Stimulated activated naive CD4-positive, alpha-beta T cell (primary cell): ENCODE data around the gene MED4.
A peak's percentile ranks its signal among the peaks of the same experiment; 100 is the strongest.
"Not testable (repeated sequence)": the region's sequence is repeated elsewhere in the genome, so short reads cannot be mapped to it uniquely, and the experiment has no call there.

Source experiments
- DNase-seq, 6 experiments: peaks; one replicate each; lab custom pipeline; 2025; lab: John Stamatoyannopoulos, UW

Gene MED4

DNA sequence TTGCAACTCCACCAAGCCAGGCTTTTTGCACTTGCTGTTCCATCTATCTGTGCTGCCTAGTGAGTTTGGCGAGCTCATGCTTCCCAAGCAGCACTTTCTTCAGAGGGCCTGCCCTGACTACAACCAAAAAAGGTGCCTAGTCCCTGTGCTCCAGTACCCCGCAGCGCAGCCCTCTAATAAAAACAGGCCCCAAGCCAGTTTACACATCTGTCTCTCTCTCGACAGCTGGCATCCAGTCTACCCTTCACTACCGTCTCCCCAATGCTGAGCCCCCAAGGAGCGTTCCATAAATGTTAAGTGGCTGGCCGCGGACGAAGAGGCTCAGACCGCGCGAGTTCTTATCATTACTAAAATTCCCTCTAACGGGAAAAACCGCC lies 512 bp downstream of the MED4 start:
- DNase-seq, result peak in 1 of 6 experiments; percentile 25

DNA sequence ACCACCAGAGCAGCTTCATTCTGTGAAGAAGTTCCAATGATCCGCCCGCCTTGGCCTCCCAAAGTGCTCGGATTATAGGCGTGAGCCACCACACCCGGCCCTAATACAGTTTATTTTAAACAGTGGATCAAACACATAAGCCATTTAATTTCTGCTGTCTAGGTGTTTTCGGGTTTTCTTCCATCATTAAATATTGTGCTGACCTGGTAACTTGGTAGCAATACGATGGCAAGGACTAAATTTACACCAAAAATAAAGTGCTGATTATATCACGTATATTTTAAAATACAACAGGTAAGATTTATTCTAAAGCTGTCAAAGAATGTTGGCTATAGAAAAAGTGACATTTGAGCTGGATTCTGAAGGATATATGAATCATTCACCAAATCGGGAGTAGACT lies 1.3 kb downstream of the MED4 start:
- DNase-seq, result no peak

DNA sequence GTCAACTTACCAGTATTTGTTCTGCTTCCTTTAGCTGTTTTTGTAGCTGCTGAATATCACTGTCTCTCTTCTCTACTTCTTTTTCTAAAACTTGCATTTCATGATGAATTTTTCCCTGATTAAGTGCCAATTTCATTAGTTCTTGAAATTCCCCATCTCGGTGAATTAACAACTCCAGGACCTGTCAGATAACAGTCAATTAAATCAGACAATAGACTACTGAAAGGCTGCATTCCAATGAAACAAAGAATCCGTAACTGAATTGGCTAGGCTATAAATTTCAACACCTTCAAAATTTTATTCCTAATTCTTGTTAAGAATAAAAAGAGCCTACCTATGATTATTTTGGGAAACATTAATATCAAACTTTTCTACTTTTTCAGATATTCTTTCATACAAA lies 8.6 kb downstream of the MED4 start:
- no peak for DNase-seq

DNA sequence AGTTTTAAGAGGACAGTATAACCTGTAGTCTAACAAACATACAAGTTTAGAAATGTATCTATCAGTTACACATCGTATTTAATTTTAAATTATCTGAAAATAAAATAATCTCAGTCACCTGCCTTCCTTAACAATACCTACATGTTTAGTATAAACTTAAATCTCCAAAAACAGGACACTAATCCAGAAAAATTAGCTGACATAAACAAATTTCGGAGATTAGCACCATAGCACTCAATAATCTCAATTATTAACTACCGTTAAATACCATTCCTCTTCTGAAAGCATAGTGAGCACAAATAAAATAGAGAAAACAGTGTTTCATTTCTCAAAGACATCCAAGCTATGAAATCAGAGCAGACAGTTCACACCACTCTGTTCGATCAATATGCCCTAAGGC lies 13.2 kb downstream of the MED4 start:
- DNase-seq, result no peak

DNA sequence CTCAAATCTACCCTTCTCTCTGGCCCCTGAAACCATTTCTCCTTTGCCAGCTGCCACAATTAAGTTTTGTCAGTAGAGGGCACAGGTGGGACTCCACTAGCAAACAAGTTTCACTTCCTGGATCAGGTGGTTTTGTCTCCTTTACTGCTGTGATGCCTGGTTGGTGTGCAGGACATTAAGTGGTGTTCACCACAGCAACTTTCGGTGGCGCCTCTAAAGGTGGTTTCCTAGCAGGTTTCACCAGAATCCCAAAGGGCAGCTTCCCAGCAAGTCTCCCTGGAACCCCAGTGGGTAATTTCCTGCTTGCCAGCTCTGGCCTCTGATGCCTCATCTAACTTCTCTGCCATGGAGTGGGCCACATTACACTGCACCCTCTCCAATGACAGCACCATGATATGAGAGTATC lies 16.6 kb downstream of the MED4 start:
- DNase-seq, result peak in 2 of 6 experiments; percentile 2 to 5

DNA sequence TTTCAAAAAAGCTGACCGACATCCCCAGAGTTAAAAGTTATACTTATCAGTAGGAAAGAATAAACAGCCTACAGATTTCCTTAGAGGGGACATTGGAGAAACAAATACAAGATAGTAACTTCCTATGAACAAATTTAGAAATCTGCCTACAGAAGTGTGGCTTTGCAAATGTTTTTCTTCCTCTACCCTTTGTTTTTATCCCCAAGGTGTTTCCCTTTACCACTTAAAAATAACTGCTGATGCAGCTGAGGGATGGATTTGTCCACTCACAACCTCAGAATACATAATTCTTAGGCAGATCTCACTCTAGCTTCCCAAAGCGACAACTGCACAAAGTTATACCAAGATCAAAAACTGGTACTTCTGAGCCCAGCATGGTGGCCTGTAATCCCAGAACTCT lies 20.9 kb downstream of the MED4 start:
- no peak for DNase-seq

DNA sequence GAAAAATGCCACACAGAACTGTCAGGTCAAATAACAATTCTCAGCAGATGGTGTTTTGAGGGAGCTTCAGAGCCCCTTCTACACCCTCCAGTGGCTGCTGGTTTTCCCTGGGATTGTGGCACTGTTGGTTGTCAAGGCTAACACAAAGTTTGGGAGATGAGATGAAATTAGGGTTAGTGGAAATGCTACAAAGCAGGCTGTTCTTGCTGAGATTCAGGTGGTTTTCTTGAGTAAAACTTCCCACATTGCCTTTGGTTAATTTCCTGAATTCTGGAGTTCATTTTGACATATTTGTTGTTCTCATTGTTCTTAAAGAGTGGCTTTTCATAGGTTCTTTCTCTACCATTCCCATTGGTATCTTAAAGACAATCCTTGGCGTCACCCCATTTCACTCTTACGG lies 22.1 kb downstream of the MED4 start:
- DNase-seq, result no peak

DNA sequence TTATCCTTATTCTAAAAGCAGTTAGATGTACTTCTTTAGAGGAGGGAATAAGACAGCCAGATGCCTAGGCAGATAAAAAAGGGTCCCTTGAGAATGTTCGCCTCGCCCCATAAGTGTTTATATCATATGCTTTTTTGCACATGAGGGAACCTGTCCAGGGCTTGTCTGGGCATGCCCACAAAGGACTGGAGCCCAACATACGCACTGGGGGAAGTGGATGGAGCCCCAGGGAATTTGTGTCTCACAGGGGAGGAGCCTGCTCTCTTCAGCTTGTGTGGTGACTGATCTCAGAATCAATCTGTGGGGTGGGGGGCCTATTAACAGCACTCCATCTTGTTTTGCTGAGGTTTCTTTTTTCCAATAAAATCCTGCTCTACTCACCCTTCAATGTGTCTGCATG lies 22.6 kb downstream of the MED4 start:
- DNase-seq, result no peak

DNA sequence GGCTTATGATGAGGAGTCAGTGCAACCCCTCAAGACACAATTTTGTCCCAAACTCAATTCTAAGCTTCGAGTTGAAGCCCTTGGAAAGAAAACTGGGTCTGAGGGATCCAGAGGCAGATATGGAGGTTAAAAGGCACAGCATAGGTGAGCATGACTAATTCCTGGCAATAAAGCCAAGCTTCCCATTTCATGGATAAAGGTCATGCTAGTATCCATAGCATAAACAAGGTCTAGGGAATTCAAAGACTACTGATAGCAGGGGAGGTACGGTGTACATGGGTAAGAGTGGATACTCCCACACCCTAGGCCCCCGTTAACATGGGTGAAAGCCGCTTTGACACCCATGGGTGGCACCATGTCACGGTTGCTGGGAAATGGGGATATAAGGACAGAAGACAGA lies 24.0 kb downstream of the MED4 start:
- DNase-seq, result no peak

DNA sequence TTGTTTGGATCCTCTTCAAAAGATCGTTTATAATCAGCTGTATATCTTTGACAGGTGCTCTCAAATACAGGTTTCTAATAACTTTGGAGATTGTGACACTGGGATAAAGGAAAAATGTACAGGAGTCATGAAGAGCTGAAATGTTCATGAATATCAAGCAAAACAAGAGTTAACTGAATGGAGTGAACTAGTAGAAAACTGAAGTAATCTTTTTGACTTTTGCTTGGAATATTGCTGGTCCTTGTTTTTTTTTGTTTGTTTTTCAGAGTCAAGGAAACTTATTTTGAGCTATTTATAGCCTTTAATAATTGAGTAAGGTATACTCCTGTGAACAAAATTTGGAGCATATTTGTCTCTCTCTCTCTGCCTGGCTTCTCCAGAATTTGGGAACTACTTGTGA lies 25.3 kb downstream of the MED4 start:
- DNase-seq, result no peak

DNA sequence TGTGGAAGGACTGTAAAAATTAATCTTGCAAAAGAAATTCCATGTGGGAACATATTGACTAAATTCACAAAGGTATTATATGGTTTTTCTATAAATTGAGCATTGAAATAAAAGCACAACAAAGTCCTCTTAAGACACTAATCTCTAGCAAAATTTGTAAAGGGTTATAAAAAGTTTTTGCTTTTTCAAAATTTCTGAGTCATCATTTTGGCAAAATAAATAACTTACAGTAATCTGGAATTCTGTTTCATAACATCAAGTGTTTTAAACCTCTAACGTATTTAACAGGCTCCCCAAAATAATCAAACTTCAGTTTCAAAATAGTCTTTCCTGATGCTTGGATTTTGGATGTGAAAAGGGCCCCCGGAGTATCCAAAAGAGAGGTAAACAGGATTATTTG lies 26.0 kb downstream of the MED4 start:
- no peak for DNase-seq

DNA sequence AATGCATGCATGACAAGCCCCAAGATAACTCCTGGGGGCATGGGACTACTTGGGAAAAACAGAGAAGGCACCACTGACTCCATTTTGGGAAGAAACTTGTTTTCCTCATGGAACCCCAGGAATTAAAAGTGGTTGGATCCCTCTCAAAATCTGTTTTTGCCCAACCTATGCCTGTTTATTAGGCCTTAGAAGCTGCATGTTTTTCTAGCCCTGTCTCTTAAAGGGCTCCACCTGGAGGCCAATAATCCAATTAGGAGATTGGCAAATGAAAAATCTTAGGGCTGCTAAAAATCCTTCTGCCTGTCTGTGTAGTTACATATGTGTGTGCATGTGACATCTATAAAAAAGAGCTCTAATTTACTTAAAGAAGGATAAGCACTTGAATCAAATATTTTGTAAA lies 26.9 kb downstream of the MED4 start:
- no peak for DNase-seq

DNA sequence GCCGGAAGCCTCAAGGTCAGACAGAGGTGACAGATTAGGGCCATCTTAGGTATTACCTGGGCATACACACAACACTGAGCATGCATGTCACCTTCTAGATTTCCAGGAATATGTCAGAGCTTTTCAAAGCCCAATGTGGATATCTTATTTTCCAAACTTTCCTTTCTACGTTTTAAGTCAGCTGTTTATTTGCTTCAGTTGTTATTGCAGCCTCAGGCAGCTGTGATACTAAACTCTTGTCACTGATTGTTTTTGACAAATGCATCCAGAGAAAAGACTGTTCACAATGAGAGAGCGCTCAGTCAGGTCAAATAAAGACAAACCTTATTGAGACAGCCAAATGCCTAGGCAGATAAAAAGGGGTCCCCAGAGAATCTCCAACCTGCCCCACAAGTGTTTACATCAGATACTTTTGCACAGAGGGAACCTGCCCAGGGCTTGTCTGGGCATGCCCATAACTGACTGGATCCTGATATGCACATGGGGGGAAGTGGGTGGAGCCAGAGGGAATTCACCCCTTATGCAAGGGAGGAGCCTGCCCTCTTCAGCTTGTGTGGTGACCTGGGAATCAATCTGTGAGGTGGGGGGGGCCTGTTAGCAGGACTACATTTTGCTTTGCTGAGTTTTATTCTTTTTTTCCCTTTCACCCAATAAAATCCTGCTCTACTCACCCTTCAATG lies 28.5 kb downstream of the MED4 start:
- no peak for DNase-seq

DNA sequence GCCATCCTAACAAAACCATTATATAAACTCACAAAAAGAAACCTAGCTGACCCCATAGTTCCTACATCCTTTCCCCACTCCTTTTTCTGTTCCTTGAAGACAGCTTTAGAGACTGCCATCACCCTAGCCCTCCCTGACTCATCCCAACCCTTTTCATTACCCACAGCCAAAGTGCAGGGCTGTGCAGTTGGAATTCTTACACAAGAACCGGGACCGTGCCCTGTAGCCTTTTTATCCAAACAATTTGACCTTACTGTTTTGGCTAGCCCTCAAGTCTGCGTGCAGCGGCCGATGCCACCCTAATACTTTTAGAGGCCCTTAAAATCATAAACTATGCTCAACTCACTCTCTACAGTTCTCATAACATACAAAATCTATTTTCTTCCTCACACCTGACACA lies 35.0 kb downstream of the MED4 start:
- DNase-seq, result not testable (repeated sequence)

DNA sequence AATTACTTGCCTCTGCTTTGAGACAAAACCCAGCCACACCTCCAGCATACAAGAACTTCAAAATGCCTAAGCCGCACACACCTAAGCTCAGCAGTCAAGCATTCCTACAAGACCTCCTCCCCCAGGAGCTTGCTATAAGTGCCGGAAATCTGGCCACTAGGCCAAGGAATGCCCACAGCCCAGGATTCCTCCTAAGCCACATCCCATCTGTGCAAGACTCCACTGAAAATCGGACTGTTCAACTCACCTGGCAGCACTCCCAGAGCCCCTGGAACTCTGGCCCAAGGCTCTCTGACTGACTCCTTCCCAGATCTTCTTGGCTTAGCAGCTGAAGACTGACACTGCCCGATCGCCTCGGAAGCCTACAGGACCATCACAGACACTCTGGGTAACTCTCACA lies 36.4 kb downstream of the MED4 start:
- not testable (repeated sequence) for DNase-seq

DNA sequence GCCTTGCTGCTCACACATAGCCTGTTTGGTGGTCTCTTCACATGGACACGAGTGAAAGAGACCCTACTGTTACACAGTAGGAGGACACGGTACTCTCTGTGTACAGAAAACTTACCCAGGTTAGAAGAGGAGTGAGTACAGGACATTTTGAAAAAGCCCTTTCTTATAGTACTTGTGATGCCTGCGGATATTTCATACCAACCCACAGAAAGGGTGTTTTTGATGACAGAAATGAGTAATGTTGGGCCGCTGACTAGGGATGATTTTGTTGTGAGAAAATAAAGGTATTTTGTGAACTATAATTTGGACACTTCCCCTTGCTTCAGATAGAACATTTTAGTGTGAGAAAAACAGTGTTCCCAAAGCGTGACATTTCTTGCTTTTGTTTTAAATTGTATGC lies 39.2 kb downstream of the MED4 start:
- DNase-seq, result no peak

DNA sequence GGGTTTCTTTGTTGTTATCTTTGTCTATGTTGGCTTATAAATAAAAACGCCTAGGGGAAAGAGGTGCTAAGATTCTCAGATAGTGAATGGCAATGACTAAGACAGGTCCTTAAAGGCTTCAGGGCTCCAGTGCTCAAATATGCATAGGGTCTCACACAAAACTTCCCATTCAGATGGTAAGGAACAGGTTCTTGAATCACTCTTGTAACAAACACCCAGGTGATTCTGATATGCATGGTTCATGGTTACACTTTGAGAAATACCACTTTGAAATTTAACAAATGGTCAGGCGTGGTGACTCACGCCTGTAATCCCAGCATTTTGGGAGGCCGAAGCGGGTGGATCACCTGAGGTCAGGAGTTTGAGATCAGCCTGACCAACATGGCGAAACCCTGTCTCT lies 40.3 kb downstream of the MED4 start:
- DNase-seq, result no peak

DNA sequence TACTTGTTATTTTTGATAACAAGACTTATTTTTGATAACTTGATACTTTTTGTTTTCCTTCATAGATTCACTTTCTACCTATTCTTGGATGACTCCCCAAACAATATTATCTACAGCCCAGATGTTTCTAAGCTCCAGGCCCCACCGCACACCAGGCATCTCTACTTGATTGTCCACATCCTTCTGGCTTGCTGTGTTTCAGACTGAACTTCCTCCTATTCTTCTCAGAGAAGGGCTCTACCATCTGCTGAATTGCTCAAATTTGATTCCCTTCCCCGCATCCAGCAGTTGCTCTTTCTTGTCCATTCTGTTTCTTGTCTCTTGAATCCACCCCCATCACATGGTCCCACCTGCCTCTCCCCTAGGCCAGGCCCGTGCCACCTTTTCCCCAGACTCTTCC lies 44.4 kb downstream of the MED4 start:
- no peak for DNase-seq

DNA sequence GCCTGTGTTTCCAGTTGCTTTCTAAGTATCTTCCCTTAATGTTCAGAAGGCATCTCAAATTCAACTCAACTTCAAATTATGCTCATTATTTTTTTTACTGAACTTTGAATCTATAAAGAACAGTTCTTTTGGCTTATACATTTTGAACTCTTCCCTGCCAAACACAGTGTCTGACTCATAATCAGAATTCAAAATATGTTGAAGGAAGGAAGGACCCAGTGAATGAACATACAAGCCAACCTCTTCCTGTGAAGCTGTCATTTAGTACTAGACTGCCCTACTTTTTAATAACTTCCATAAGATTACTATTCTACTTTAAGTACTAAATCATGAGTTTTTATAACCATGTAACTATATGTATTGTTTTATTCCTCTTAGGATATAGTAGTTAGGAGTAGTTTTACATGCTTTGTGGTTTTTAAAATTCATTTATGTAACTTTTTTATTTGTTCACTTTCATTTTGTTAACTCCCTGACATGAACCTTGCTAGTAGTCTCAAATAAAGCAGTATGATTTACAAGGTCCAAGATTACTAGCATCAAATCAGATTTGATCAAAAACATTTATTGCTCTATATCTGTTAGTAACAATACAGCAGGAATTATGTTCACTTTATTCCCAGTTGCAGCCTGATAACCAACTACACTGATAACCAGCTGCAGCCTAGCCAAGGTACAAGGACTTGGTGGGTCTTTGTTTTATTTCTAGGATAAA lies 51.0 kb downstream of the MED4 start:
- no peak for DNase-seq

DNA sequence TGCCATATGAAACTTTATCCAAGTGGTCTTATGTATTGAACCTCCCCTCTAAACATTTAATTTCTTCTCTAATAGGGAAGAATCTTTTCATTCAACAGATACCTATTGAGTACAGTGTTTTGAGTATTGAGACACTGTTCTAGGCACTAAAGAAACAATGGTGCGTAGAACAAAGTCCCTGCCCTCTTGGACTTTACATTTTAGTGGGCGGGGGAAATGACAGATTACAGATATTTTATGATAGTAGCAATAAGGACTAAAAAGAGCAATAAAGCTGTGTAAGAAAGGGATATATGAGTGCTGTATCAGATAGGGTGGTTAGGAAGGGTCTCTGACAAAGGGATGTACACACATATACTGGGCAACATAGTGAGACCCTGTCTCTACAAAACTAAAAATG lies 52.0 kb downstream of the MED4 start:
- no peak for DNase-seq

DNA sequence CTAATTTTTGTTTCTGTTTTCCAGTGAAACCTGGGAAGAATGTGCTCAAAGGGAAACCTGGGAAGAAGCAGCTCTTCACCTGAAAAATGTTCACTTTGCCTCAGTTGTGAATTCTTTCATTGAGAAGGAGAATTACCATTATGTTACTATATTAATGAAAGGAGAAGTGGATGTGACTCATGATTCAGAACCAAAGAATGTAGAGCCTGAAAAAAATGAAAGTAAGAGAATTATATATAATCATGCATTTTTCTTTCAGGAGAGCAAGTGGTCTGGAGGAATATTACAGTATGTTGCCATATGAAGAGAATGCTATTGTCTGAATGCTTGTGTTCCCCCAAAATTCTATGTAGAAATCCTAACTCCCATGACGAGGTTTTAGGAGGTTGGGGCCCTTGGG lies 54.0 kb downstream of the MED4 start:
- no peak for DNase-seq

DNA sequence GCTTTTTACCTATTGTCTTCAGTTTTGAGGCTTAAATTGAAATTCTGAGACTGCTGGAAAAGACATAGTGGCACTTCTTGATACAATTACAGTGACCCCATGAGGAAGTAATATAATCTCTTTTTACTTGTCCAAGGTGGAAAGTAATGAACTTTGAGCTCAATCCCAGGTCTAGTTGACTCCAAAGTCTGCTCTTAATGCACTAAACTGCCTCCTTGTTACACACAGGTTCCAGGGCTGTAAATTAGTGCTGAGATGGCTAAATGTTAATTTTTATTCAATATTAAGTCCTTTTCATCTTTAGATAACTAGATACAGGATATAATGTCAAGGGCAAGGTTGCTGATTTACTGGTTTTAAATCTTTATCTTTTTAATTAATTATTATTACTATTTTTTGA lies 54.9 kb downstream of the MED4 start:
- no peak for DNase-seq

DNA sequence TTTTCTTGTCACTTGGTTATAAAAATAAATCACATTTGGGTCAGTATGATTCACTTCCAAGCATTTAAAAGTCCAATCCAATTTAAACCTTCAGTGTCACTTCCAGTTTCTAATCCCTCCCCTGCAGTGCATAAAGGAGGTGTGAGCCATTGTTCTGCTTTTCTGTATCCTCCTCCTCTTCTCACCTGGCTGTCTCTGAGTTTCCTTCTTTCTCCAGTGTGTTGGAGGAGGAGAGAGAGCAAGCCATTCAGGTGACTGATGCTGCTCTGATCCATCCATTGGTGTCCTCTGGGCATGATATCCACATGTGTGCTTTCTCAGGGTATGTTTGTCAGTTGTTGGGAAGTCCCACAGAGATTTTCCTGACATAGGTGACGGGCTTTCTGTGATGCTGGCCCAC lies 56.1 kb downstream of the MED4 start:
- no peak for DNase-seq
